Gastroesophageal sphincter (tissue), 3 donors: ENCODE measurements around the gene WASF3.

ENCODE experiments used
- EP300 ChIP-seq: sonication (generic); formaldehyde crosslinking; IDR thresholded peaks from one replicate; pipeline ENCODE4 v1.6.1; 2017; ENCODE audit warnings: antibody characterized with exemption, mild to moderate bottlenecking
- POLR2A ChIP-seq, 2 donors: fragments of 450-650 bp; IDR thresholded peaks; one replicate each; pipeline ENCODE4 v1.6.1; 2017; ENCODE audit warnings: antibody characterized with exemption in 2 of 2, mild to moderate bottlenecking in 2 of 2, moderate library complexity in 1 of 2
- POLR2AphosphoS5 ChIP-seq: sonication (generic); formaldehyde crosslinking; IDR thresholded peaks from one replicate; pipeline ENCODE4 v1.6.1; 2017; ENCODE audit warnings: antibody characterized with exemption
- TF ChIP-seq, protein P1 (sequence below), 4 experiments: fragments of 200-600 bp in 2 of 4; fragments of 450-650 bp in 2 of 4; sonication (generic) in 1 of 4; IDR thresholded peaks; one replicate each; pipeline ENCODE4 v1.5.1; 2017 to 2019; ENCODE audit warnings: antibody characterized with exemption in 4 of 4, mild to moderate bottlenecking in 2 of 4, moderate library complexity in 2 of 4

- TF ChIP-seq, protein P1, sequence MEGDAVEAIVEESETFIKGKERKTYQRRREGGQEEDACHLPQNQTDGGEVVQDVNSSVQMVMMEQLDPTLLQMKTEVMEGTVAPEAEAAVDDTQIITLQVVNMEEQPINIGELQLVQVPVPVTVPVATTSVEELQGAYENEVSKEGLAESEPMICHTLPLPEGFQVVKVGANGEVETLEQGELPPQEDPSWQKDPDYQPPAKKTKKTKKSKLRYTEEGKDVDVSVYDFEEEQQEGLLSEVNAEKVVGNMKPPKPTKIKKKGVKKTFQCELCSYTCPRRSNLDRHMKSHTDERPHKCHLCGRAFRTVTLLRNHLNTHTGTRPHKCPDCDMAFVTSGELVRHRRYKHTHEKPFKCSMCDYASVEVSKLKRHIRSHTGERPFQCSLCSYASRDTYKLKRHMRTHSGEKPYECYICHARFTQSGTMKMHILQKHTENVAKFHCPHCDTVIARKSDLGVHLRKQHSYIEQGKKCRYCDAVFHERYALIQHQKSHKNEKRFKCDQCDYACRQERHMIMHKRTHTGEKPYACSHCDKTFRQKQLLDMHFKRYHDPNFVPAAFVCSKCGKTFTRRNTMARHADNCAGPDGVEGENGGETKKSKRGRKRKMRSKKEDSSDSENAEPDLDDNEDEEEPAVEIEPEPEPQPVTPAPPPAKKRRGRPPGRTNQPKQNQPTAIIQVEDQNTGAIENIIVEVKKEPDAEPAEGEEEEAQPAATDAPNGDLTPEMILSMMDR (IDR thresholded peaks at IDR 0.05) = no peak
- TF ChIP-seq EP300 (no peak), POLR2A (IDR thresholded peaks at IDR 0.05) (no peak), POLR2AphosphoS5 (no peak)
Measured at GRCh38 chr13:26555413-26555812, 2.1 kb upstream of the WASF3 start.
